Muscle layer of duodenum (tissue), 2 donors: Measurements from ENCODE around the gene ING3.

ENCODE experiments used
- H3K27ac ChIP-seq: one replicate; pipeline ENCODE4 v1.7.0; 2013; ENCODE audit warnings: mild to moderate bottlenecking, low read length
- H3K27me3 ChIP-seq: one replicate; pipeline ENCODE4 v1.7.0; 2013; ENCODE audit warnings: low read depth, mild to moderate bottlenecking, control low read depth, low read length
- H3K36me3 ChIP-seq, 2 donors: one replicate each; pipeline ENCODE4 v1.7.0; 2013; ENCODE audit warnings: low read length in 2 of 2, control low read depth in 1 of 2, mild to moderate bottlenecking in 1 of 2; ENCODE audit not compliant: insufficient read depth in 2 of 2, control insufficient read depth in 1 of 2
- H3K4me1 ChIP-seq, 2 donors: one replicate each; pipeline ENCODE4 v1.7.0; 2013; ENCODE audit warnings: low read length in 2 of 2, mild to moderate bottlenecking in 2 of 2, control low read depth in 1 of 2, moderate library complexity in 1 of 2; ENCODE audit not compliant: insufficient read depth in 2 of 2, control insufficient read depth in 1 of 2
- H3K4me3 ChIP-seq, 2 donors: one replicate each; pipeline ENCODE4 v1.7.0; 2013; ENCODE audit warnings: low read length in 2 of 2, low read depth in 1 of 2, mild to moderate bottlenecking in 1 of 2
- H3K9me3 ChIP-seq, 2 donors: one replicate each; pipeline ENCODE4 v1.7.0; 2013; ENCODE audit warnings: low read length in 2 of 2, control low read depth in 1 of 2, mild to moderate bottlenecking in 1 of 2; ENCODE audit not compliant: control insufficient read depth in 1 of 2
- donor health status: healthy.

ING3 gene

DNA sequence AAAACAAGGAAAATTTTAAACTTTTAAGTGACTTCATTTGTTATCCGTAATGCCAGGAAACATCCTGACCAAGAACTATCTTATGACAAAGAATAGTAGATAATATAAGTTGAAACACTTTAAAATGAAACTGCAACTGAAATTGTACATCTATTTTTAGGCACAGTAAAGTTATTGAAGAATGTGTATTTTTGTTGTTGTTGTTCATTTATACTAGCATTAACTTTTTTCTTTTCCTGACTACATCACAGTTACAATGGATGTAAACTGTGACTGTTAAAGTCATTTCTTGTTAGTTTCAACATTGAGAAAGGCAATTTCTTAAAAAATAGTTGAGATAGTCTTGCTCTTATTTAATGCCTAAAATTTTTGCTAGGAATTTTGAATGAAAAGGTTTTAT lies 40.6 kb downstream of the ING3 start:
- H3K4me1 ChIP-seq, result peaks cover 5 to 27% of the 10 kb centered on the region in 2 donors
- no peaks in the 10 kb centered on the region for H3K36me3 ChIP-seq
- H3K27me3 ChIP-seq, result no peaks in the 10 kb centered on the region
- peak overlapping the region; percentile 96 for H3K27ac ChIP-seq
- no peaks in the 10 kb centered on the region for H3K9me3 ChIP-seq
- H3K4me3 ChIP-seq, result peak overlapping the region; percentile 78

DNA sequence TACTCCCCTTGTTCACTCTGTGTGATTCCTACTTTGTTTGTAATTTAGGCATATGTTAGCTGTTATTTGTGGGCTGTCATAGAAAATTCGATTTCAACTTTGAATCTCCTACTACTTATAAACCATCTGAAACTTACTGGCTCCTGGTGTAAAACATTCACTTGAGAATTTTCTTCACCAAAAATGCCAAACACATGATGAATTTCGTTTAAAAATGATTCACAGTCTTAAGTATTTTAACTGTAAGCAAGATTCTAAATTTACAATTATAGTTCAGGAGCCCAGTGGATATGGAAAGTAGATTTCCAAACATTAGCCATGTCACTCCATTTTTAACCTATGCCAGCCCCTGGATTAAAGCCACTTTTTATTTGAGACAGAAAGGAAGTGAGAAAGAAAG lies 41.0 kb downstream of the ING3 start:
- Histone ChIP-seq H3K4me1 (peaks cover 5 to 29% of the 10 kb centered on the region in 2 donors), H3K36me3 (no peaks in the 10 kb centered on the region), H3K27ac (peak overlapping the region; percentile 96), H3K9me3 (no peaks in the 10 kb centered on the region), H3K4me3 (peak overlapping the region; percentile 78), H3K27me3 (no peaks in the 10 kb centered on the region)

DNA sequence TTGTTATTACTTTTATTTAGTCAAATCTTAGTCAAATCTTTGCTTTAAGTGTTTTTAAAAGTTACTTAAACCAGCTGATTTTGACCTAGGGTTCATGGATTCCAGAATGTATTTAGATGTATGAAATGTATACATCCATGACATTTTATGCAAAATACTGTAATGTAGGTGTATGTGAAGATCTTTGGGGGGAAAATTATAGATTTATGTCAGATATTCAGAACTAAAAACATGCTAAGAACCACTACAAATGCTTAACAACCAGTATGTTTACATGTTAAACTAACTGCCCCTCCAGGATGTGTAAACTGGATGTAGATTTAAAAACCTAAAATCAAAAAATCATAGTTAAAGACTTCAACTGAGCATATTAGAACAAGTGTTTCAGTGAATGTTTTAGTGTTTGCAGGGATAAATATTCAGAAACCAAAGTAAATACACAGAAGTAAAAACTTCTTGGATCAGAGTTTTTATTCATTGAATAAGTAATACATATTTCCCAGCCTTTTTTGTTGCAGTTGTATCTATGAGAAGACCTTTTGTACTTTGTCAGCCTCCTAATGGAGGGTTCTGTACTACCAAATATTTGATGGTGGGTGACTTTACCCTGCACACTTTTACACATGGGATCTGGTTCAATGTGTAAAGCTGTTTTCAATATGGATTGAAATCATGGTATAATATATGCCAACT lies 41.8 kb downstream of the ING3 start:
- Histone ChIP-seq H3K9me3 (no peaks in the 10 kb centered on the region), H3K4me3 (peak overlapping the region; percentile 78), H3K27me3 (no peaks in the 10 kb centered on the region), H3K36me3 (no peaks in the 10 kb centered on the region), H3K27ac (peak overlapping the region; percentile 96), H3K4me1 (peaks cover 5 to 37% of the 10 kb centered on the region in 2 donors)

DNA sequence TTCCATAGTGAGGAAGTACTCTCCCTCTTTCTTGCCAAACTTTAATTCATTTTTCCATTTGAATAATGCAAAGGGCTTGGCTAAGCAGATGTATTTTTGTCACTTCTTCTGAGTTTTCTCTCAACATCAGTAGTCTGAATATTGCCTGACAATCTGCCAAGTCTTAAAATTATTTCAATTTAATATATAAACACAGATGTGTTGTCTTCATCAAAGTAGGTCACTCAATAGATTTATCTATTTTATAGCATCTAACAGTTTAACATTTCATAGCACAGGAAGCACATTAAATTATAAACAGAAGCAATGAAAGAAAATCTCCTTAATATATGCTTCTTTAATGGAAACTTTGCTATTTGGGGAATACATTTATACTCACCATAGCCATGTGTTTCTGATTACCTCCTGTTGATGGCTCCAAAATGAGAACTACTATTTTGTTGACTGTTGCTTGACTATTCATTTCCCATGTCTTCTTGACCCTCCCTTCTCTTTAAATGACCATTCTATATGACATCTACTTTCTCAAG lies 42.5 kb downstream of the ING3 start:
- Histone ChIP-seq H3K4me3 (peak overlapping the region; percentile 78), H3K36me3 (no peaks in the 10 kb centered on the region), H3K27ac (peak overlapping the region; percentile 96), H3K9me3 (no peaks in the 10 kb centered on the region), H3K27me3 (no peaks in the 10 kb centered on the region), H3K4me1 (peaks cover 5 to 39% of the 10 kb centered on the region in 2 donors)

DNA sequence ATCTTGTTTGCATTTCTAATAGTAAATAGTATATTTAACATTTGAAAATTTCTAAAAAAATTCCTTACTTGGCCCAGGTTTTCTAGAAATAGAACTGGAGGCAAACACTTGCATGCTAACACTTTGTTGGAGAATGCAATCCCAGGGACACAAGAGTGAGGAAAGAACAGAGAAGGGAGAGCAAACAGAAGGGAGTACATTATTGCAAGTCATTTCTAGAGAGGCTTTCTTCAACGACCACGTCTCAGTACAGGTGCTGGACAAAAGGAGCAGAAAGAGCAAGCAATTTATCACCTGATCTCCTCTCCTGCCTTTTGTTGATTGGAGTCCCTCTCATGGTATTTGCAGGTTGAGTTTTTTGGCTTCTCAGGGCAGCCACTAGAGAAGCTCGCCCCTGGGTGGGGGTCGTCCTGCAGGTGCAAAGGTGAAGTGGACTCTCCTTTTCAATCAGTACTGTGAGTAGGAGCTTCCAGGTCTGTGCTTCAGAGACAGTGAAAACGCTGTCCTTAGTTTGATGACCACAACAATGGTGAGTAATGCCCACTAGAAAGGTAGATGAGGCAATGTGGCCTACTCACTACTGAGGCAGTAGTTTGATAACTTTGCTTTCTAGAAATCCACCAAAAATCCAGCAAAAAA lies 43.1 kb downstream of the ING3 start:
- Histone ChIP-seq H3K4me3 (peak overlapping the region in 1 of 2 donors; percentile 12), H3K9me3 (no peaks in the 10 kb centered on the region), H3K4me1 (peaks cover 6 to 42% of the 10 kb centered on the region in 2 donors), H3K36me3 (no peaks in the 10 kb centered on the region), H3K27ac (peak overlapping the region; percentile 35), H3K27me3 (no peaks in the 10 kb centered on the region)

DNA sequence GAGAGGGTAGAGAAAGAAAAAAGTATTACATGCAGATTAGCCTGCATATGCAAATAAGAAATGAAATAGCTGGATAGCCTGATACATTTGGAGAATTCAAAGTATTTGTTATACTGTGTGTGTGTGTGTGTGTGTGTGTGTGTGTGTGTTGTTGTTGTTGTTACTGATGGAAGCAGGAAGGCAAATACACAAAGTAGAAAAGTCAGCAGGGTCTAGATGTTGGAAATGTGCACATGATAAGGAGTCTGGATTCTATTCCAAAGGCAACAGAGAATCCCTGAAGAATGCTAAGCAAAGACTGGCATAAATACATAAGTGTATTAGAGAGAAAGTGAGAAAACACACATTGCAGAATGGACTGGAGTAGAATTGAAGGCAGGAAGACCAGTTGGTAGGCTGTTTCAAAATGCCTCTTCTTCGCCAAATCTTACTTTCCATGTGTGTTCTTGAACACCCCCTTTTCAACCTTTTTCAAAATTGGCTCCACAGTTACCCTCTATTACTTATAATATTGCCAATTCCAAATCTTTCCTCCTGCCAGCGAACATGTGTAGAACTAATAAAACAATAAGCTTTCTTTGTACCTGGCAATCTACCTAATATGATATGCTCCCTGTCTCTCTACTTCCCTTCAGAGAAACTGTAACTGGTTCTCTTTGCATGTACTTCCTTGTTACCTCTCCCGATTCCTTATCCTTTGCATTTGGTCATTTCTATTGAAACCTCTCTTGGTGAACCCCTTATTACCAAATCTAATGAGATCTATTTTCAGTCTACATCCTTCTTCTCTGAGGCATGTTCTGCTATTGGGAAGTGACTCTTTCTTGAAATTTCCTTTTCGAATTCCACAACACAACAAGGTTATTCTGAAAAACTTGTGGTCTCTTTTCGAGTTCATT lies 44.2 kb downstream of the ING3 start:
- Histone ChIP-seq H3K27ac (peak overlapping the region; percentile 35), H3K4me1 (peaks cover 10 to 47% of the 10 kb centered on the region in 2 donors), H3K27me3 (no peaks in the 10 kb centered on the region)

DNA sequence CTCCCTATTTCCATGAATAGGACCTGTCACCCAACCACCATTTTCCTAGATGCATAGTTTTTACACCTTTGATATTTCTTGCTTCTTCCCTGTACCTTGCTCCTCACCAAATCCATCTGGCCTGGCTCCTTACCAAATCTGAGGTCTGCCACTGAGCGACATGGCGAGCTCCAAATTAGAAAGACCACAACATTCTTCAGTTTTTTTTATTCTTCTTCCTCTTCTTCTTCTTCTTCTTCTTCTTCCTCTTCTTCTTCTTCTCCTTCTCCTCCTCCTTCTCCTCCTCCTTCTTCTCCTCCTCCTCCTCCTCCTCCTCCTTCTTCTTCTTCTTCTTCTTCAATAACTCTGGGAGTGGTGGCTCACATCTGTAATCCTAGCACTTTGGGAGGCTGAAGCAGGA lies 45.1 kb downstream of the ING3 start:
- Histone ChIP-seq H3K9me3 (no peaks in the 10 kb centered on the region), H3K4me1 (peaks cover 14 to 47% of the 10 kb centered on the region in 2 donors), H3K4me3 (no peak overlapping the region), H3K27ac (no peak overlapping the region), H3K27me3 (no peaks in the 10 kb centered on the region), H3K36me3 (no peaks in the 10 kb centered on the region)

More for the DNA sequence above, 44.2 kb downstream of the ING3 start:
- Histone ChIP-seq H3K9me3 (no peaks in the 10 kb centered on the region), H3K4me3 (peak overlapping the region in 1 of 2 donors; percentile 12), H3K36me3 (no peaks in the 10 kb centered on the region)

DNA sequence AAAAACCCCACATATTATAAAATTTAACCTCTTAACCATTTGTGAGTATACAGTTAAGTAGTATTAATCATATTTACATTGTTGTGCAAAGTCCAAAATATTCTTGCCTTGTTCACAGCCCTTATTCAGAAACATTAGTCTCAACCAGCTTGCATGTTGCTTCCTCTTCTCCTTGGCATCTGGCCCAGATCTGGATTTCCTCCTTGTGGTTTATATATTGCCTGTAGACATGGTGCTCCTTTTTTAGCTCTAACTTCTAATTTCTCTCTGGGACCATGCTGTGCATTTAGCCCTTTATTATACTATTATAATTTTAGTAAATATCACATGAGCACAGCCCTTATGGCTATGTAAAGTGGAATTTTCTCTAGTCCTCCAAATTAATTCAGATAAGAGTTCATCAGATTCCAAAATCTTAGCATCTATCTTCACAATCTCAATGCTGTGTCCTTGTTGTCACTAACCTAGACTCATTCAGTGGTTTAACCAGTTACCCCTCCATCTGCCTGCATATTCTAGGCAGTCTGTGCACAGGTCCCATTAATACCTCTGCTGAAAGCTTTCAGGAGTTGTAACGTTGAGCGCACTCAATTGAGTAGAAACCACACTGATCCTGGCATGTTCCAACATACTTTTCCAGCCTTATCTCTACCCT lies 45.9 kb downstream of the ING3 start:
- peaks cover 14 to 47% of the 10 kb centered on the region in 2 donors for H3K4me1 ChIP-seq

GRCh38 chr7:120996988-120997345 lies 46.4 kb downstream of the ING3 start:
- H3K4me1 ChIP-seq, result peaks cover 14 to 50% of the 10 kb centered on the region in 2 donors

More for the DNA sequence above, 45.9 kb downstream of the ING3 start:
- Histone ChIP-seq H3K9me3 (no peaks in the 10 kb centered on the region), H3K27me3 (no peaks in the 10 kb centered on the region), H3K36me3 (no peaks in the 10 kb centered on the region), H3K27ac (peak overlapping the region; percentile 61), H3K4me3 (no peak overlapping the region)

GRCh38 chr7:120997882-120998474 lies 47.4 kb downstream of the ING3 start:
- Histone ChIP-seq H3K36me3 (no peaks in the 10 kb centered on the region), H3K9me3 (no peaks in the 10 kb centered on the region), H3K4me3 (no peak overlapping the region), H3K27me3 (no peaks in the 10 kb centered on the region), H3K27ac (peak overlapping the region; percentile 78), H3K4me1 (peaks cover 9 to 47% of the 10 kb centered on the region in 2 donors)

More at GRCh38 chr7:120996988-120997345, 46.4 kb downstream of the ING3 start:
- H3K9me3 ChIP-seq, result no peaks in the 10 kb centered on the region
- no peaks in the 10 kb centered on the region for H3K27me3 ChIP-seq
- H3K36me3 ChIP-seq, result no peaks in the 10 kb centered on the region
- no peak overlapping the region for H3K4me3 ChIP-seq
- H3K27ac ChIP-seq, result peak overlapping the region; percentile 61
